Hepatocyte (in vitro differentiated cells): Measurements from ENCODE around the gene MACROH2A1. TPM values are rescaled to one million over a fixed set of nuclear protein-coding genes. Genes with fewer than 3 reads are reported as not detected.

ENCODE experiments used
- DNase-seq: peaks from one replicate; pipeline ENCODE4 v3.0.0-alpha.2; 2016; ENCODE audit warnings: low spot score
- H2AFZ ChIP-seq: fragments of 200-600 bp; sonication (generic); 2 replicates; pipeline ENCODE4 v1.6.0; 2016; ENCODE audit warnings: antibody characterized with exemption, mild to moderate bottlenecking
- H3K27ac ChIP-seq: fragments of 200-600 bp; sonication (generic); 2 replicates; pipeline ENCODE4 v1.5.1; 2016; ENCODE audit warnings: mild to moderate bottlenecking
- H3K27me3 ChIP-seq: fragments of 200-600 bp; sonication (generic); 2 replicates; pipeline ENCODE4 v1.6.1; 2016
- H3K36me3 ChIP-seq: fragments of 200-600 bp; sonication (generic); replicated peaks from 2 replicates; pipeline ENCODE4 v1.5.1; 2016; ENCODE audit warnings: low read depth; ENCODE audit not compliant: insufficient read depth
- H3K4me1 ChIP-seq: fragments of 200-600 bp; sonication (generic); 2 replicates; pipeline ENCODE4 v1.5.1; 2016; ENCODE audit warnings: mild to moderate bottlenecking, moderate library complexity; ENCODE audit not compliant: insufficient read depth
- H3K4me2 ChIP-seq: fragments of 200-600 bp; sonication (generic); 2 replicates; pipeline ENCODE4 v1.6.0; 2016
- H3K4me3 ChIP-seq: fragments of 200-600 bp; sonication (generic); 2 replicates; pipeline ENCODE4 v1.5.1; 2016; ENCODE audit warnings: mild to moderate bottlenecking
- H3K79me2 ChIP-seq: fragments of 200-600 bp; sonication (generic); 2 replicates; pipeline ENCODE4 v1.6.0; 2017; ENCODE audit warnings: mild to moderate bottlenecking
- H3K9me2 ChIP-seq: fragments of 200-600 bp; sonication (generic); replicated peaks from 2 replicates; pipeline ENCODE4 v1.6.0; 2017; ENCODE audit warnings: mild to moderate bottlenecking; ENCODE audit not compliant: insufficient read depth
- H3K9me3 ChIP-seq: fragments of 200-600 bp; sonication (generic); 2 replicates; pipeline ENCODE4 v1.5.1; 2016; ENCODE audit warnings: low read depth, mild to moderate bottlenecking
- H4K20me1 ChIP-seq: fragments of 200-600 bp; sonication (generic); 2 replicates; pipeline ENCODE4 v1.6.0; 2016; ENCODE audit warnings: mild to moderate bottlenecking; ENCODE audit not compliant: insufficient read depth, poor library complexity, severe bottlenecking
- CTCF ChIP-seq: fragments of 200-600 bp; sonication (generic); IDR thresholded peaks from 2 replicates; pipeline ENCODE4 v1.5.1; 2016; ENCODE audit warnings: antibody characterized with exemption, mild to moderate bottlenecking; ENCODE audit not compliant: poor library complexity
- EZH2 ChIP-seq: fragments of 200-600 bp; sonication (generic); IDR thresholded peaks from 2 replicates; pipeline ENCODE4 v1.6.1; 2016; ENCODE audit warnings: antibody characterized with exemption, mild to moderate bottlenecking, borderline replicate concordance
- EZH2phosphoT487 ChIP-seq: fragments of 200-600 bp; sonication (generic); IDR thresholded peaks from one replicate; pipeline ENCODE4 v1.6.1; 2018; ENCODE audit warnings: antibody characterized with exemption, mild to moderate bottlenecking, low read depth, moderate library complexity; ENCODE audit not compliant: unreplicated experiment, severe bottlenecking
- WGBS: methylation state at CpG from one replicate; pipeline ENCODE4 v1.1.6; 2016; ENCODE audit warnings: low lambda C conversion rate; ENCODE audit errors: missing lambda C conversion rate; 5-methylcytosine and 5-hydroxymethylcytosine counted together
- polyA plus RNA-seq: library from polyadenylated mRNA; unstranded; fragments of >200 nt; fragmentation: Nextera tagmentation; extraction: Ambion mirVana; gene quantifications from 2 replicates; pipeline ENCODE4 v1.2.1, GENCODE V29; 2016
- total RNA-seq: library from RNA; depleted of rRNA; stranded (reverse); fragments of >200 nt; gene quantifications from 2 replicates; pipeline ENCODE4 v1.2.3, GENCODE V29; 2014

Gene MACROH2A1
- total and polyA plus RNA-seq, 2 experiments from 2014 or later = 198 to 304 TPM

DNA sequence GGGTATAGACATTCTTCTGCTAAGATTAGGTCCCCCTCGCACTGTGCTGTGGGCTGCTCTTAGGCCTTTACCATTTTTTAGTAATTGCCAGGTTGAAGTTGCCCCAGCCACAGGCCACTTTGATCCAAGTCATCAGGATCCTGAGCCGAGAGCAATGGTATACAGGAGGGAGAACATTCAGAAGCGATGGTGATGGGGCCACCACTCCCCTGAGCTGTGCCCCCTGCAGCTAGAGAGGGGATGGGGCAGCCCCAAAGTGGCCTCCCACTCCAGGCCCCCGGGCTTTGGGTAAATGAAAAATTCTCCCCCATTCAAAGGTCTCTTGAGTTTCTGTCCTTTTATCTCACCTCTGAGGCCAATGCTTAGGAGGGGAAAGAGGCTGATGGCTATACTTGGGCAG lies 59.4 kb downstream of the MACROH2A1 start:
- Histone ChIP-seq H3K4me1 (peaks cover 20% of the 10 kb centered on the region), H3K36me3 (no peaks in the 10 kb centered on the region), H3K27me3 (no peaks in the 10 kb centered on the region), H3K4me3 (no peak overlapping the region), H3K27ac (peak overlapping the region; percentile 65), H3K4me2 (no peak overlapping the region), H3K9me3 (no peaks in the 10 kb centered on the region), H2AFZ (no peak overlapping the region), H3K9me2 (no peaks in the 10 kb centered on the region), H4K20me1 (no peaks in the 10 kb centered on the region), H3K79me2 (no peaks in the 10 kb centered on the region)
- no peak for DNase-seq
- WGBS = 93% methylated on average over 4 of the region's 4 CpGs
- TF ChIP-seq EZH2phosphoT487 (no peak), EZH2 (no peak), CTCF (no peak)

DNA sequence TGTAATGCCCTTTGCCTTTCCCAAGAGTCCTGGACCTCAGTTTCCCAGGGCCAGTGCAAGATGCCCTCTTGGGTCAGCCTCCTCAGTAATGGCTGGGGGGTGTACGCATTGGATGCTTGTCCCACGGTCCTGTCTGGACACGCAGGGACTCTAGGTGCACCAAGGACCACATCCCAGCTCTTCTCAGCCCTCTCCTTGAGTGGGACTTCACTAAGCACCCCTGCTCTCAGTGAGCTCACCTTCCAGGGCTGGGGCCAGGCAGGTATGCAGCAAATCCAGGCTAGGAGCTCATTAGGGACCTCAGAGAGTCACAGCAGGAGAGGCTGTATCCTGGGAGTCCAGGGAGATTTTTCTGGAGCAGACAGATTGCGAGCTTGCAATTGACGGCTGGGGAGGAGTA lies 59.8 kb downstream of the MACROH2A1 start:
- DNase-seq = no peak
- H4K20me1 ChIP-seq = no peaks in the 10 kb centered on the region
- no peaks in the 10 kb centered on the region for H3K27me3 ChIP-seq
- H3K79me2 ChIP-seq = no peaks in the 10 kb centered on the region
- H3K9me3 ChIP-seq = no peaks in the 10 kb centered on the region
- no peak overlapping the region for H2AFZ ChIP-seq
- H3K9me2 ChIP-seq = no peaks in the 10 kb centered on the region
- no peak overlapping the region for H3K4me2 ChIP-seq
- WGBS = 95% methylated on average over 5 of the region's 5 CpGs
- peaks cover 20% of the 10 kb centered on the region for H3K4me1 ChIP-seq
- H3K36me3 ChIP-seq = no peaks in the 10 kb centered on the region
- no peak overlapping the region for H3K4me3 ChIP-seq
- H3K27ac ChIP-seq = no peak overlapping the region
- no peak for TF ChIP-seq EZH2phosphoT487
- TF ChIP-seq EZH2 = no peak
- no peak for TF ChIP-seq CTCF

DNA sequence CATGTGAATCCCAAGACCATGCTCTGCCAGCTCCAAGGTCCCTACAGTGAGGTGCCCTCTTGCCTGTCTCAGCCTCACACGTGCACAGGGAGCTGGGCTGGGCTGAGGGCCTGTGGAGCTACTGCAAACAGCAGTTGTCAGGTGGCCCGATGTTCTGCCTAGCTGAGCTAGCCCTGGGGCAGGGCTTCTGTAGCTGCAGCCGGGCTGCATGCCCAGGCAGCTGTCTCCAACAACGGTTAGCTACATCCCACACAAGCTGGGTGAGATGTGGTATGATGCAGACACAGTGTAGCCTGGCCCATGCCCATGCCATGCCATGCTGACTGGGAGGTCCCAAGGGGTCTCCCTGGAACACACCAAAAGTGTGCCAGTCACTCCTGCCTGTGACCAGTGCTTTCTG lies 62.0 kb downstream of the MACROH2A1 start:
- no peaks in the 10 kb centered on the region for H3K9me2 ChIP-seq
- no peaks in the 10 kb centered on the region for H4K20me1 ChIP-seq
- no peak overlapping the region for H2AFZ ChIP-seq
- WGBS = 86% methylated on average over 4 of the region's 4 CpGs
- H3K4me3 ChIP-seq = no peak overlapping the region
- H3K4me2 ChIP-seq = no peak overlapping the region
- H3K9me3 ChIP-seq = no peaks in the 10 kb centered on the region
- no peaks in the 10 kb centered on the region for H3K27me3 ChIP-seq
- no peaks in the 10 kb centered on the region for H3K79me2 ChIP-seq
- no peak for TF ChIP-seq EZH2
- TF ChIP-seq CTCF = no peak
- TF ChIP-seq EZH2phosphoT487 = no peak
- no peak for DNase-seq
- H3K4me1 ChIP-seq = peaks cover 18% of the 10 kb centered on the region
- no peaks in the 10 kb centered on the region for H3K36me3 ChIP-seq
- H3K27ac ChIP-seq = no peak overlapping the region
